Stimulated activated CD8-positive, alpha-beta memory T cell treated with anti-CD3 and anti-CD28 coated beads, Interleukin-12 subunit alpha, Interleukin-12 subunit beta, amount 100 ng/mL, for 1 hour (primary cell): ENCODE results near the gene CLEC19A.

Experiments used
- DNase-seq: peaks from one replicate; pipeline ENCODE4 v3.0.0-alpha.2; 2020; ENCODE audit warnings: low read depth

CLEC19A gene

DNA sequence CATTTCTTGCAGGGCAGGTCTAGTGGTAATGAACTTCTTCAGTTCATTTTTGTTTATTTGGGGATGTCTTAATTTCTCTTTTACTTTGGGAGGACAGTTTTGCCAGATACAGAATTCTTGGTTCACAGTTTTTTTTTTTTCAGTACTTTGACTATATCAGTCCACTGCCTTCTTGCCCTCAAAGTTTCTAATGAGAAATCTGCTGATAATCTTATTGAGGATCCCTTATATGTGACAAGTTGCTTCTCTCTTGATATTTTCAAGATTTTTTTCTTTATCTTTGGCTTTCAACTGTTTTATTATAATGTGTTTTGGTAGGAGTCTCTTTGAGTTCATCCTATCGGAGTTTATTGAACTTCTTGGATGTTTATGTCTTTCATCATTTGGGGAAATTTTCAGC, 42.8 kb downstream of the CLEC19A start:
- DNase-seq = no peak

DNA sequence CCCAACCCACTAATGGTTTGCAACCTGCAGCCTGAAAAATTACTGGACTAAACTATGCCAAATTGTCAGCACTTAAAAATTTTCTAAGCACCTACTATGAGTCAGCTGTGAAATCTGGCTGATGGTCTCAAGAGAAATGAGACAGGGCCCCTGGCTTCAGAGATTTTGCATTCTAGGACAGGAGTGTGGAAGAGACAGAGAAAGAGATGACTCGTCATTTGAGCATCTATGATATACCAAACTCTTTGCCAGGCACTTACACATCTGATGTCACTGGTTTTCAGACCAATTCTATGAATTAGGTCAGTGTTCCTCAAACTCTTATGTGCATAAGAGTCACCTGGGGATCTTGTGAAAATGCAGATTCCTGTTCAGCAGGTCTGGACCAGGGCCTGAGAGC, 44.4 kb downstream of the CLEC19A start:
- DNase-seq = no peak

DNA sequence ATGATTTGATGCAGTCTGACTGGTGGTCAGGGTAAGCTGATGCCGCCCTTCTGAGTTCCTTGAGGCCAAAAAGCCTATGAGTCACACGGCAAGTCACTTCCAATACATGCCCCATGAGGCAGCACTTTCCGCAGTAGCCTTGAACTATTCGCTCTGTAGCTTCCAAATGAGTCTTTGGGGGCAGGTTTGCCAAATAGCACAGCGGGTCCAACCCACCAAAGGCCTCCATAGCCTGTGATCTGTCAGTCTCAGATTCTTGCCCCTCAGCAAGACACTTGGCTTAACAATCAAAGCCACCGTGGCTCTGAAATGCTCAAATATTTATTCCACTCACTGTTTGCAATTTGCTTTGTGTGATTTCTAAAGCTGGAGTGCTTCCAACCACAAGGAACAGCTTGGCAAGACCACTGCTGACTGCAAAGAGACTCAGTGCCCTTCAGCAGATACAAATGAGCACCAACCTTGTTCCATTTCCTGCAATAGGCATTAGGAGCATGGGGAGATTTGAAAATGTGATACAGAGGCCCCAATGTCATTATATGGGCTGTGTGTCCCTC, 45.4 kb downstream of the CLEC19A start:
- no peak for DNase-seq

DNA sequence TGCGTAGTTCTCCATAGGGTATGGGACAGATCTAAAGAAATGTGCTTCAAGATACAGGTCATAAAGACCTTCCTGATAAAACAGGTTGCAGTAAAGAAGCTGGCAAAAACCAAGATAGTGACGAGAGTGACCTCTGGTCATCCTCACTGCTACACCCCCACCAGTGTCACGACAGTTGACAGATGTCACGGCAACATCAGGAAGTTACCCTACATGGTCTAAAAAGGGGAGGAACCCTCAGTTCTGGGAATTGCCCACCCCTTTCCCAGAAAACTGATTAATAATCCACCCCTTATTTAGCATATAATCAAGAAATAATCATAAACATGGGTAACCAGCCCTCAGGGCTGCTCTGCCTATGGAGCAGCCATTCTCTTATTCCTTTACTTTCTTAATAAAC, 46.3 kb downstream of the CLEC19A start:
- DNase-seq = no peak

DNA sequence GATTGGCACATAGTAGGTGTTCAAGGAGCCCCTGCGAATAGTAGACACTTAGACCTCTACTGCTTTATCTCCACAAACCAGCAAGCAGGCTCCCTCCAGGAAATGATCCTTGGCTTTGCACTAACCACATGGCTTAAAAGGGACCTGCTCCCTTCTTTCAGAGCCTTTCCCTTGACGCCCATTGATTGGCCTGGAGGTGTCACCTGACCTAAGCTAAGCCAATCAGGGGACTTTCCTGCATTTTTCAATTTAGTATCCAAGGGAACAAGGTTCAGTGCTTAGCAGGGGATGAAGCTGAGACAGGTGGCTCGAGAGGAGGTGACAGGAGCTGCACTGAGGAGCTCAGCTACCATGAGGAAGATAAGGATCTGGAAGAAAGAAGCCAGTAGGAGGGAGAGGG, 52.8 kb downstream of the CLEC19A start:
- no peak for DNase-seq

DNA sequence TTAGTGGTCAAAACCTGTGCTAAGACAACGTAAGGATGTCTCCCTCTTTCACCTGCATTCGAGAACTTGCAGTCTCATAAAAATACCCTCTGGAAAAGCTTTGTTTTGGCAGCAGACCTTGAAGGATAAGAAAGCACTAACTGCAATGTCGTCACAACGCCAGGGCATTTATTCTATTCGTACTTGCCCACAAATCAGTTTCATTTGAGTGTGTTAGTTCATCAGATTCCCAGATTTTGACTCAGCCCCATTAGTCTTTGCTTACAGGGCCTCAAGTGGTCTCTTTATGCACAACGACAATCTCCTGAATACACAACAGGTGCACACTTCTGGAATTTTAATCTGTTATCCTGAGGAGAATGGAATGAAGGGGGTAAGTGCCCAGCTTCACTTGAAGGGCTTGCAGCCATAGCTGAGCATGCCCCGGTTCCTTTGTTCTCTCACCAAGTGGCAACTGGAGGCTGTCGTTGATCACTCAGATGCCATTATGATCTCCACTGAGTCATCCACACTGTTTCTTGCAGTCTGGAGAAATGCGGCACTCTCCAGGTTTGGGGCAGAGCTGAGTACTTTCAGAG, 58.8 kb downstream of the CLEC19A start:
- DNase-seq = no peak

DNA sequence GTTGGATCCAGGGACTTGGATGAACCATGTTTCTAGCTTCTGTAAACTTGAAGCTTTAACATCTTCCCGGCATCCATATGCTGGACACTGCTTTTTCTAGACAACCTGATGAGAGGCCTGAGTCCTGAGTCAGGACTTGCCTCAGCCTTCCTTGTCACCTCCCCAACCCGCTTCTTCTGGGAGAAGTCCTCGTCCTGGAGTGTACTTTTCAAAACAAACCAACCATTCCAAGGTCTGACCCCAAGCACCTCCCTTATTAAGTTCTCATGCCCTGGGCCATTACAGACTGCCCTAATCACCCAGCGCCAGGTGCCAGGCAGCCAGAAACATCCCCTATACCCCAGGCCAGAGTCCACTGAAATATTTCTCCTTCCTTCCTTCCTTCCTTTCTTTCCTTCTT, 59.4 kb downstream of the CLEC19A start:
- no peak for DNase-seq

DNA sequence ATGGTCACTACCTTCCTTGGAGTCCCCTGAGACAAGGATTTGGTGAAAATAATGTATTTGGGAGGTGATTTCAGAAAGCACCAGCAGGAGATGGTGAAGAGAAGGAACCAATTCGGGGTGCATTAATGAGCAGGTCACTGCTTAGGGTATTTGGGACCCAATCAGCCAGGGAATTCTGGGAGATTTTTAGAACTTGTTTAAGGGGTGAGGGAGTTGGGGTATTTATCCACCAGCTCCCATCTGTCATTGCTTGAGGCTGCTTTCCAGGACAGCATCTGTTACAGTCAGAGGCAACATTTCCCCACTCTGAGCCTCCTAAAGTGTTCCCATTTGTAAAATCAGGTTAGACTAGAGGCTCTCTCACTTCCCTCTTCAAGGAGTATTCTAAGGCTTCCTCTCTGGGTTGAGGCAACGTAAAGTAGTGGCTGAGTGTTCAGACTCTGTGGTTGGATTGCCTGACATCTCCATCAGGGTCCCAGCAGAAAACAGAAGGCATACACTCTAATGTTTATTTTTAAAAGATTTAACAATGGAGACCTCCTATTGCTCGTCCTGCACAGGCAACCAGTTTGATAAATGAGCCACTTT, 60.9 kb downstream of the CLEC19A start:
- no peak for DNase-seq

DNA sequence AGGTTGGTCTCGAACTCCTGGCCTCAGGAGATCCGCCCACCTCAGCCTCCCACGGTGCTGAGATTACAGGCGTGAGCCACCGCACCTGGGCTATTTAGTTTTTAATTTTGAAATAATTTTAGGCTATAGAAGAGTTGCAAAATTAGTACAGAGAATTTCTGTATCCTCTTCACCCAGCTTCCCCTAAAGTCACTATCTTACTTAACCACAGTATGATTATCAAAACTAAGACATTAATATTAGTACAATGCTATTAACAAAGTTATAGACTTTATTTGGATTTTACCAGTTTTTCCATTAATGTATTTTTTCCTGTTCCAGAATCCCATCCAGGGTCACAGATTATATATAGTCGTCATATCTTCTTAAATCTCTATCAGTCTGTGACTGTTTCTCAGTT, 62.6 kb downstream of the CLEC19A start:
- DNase-seq = no peak

DNA sequence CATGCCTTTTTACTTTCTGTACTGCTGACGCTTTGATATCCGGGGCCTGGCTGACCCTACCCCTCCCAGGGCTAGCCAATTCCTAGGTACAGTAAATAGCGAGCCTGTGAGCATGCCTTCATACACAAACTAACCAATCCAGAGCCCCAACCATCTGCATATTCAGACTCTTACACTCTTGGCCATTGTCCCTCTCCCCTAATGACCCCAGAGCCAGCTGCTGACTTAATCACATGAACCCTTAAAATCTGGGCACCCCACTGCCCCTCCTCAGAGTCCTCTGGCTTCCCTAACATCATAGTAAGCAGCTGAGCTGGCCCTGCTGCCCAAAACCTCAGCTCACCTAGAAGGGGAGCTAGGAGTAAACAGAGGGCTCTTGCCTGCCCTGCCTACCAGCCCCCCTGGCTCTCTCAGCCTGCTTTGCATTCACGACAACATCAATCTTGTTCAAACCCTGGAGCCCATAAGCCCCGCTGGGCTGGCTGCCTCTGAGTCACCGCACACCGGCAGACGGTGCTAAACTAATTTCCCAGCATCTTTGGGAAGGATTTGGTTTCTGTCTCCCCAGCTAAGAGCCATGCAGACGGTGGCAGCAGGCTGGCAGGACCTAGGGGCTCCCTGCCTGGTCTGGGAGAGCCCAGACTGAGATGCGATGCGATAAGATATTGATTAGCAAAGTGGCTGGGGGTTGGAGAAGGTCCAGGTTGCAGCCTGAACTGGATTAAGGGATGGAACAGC, 63.2 kb downstream of the CLEC19A start:
- DNase-seq = no peak

DNA sequence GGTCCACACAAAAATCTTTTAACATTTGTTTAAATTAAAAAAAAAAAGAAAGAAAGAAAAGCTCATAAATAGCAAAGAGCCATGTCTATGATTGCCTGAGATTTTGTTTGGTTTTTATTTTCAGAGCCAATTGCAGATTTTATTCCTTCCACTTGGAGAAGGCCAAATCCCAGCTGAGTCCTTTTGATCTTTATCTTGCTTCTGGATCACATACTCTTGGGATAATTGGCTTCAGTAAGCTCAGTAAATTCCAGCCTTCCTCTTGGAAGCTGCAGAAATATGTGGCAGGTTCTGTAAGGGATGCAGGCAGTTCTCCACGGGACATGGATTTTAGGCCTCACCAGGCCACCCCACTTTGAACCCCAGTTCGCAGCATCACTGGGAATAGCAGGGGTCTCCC, 68.8 kb downstream of the CLEC19A start:
- no peak for DNase-seq

DNA sequence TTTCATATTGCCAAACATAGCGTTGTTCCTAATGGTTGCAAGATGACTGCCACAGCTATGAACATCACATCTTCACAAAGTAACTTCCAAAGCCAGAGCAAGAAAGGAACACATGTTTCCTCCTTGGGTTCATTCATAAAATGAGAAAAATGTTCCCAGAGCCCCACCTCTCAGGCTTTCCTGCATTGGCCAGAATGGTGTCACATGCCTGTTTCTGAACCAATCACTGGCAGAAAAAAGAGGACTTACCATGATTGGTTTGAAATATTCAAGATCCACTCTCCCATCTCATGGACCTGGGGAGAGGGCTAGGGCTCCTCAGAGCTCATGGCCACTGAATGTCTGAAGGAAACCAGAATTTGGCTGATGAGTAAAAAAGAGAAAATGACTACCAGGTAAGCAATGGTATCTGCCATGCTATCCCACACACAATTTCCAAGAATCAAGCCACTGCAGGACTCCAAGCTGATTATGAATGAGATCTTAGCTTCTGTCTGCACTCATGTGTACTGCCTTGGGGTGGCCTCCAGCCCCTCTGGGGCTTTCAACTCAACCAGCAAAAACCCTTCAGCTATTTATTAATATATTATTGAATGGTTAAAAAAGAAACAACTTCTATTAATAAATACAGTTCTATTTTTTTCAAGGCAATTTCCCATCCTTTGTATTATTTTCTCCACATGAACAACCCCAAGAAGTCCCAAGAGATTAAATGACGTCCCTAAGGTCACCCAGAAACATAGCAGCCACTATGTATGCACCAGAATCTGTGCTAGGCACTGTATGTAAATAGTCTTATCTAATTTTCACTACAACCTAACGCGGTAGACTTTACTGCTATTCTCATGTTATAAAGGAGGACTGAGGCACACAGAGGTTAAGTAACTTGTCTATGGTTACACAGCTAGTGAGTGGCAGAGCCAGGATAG, 70.8 kb downstream of the CLEC19A start:
- DNase-seq = no peak

DNA sequence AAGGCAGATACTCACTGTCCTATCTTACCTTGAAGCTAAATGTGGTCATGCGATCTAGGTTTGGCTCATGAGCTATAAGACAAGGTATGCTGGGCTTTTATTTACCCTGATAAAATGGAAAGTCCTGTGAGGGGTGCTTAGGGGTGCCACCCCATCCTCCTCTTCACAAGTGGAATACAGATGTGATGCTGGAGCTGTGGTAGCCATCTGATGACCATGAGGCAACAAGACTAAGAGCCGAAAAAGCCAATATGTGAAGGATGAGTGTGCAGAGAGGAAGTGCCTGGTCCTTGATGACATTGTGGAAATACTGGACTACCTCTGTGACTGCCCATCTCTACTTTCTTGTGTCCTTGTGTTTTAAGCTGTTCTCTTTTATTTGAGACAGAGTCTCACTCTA, 74.0 kb downstream of the CLEC19A start:
- DNase-seq = no peak
